HG03521 (cell line): ENCODE results near the gene HOXA10.

ENCODE experiments used
- ATAC-seq: cut with Tn5 transposase; IDR thresholded peaks from one replicate; pipeline ENCODE4 v1.9.1; 2021; ENCODE audit warnings: mild to moderate bottlenecking, moderate library complexity; ENCODE audit not compliant: unreplicated experiment

Gene HOXA10

DNA sequence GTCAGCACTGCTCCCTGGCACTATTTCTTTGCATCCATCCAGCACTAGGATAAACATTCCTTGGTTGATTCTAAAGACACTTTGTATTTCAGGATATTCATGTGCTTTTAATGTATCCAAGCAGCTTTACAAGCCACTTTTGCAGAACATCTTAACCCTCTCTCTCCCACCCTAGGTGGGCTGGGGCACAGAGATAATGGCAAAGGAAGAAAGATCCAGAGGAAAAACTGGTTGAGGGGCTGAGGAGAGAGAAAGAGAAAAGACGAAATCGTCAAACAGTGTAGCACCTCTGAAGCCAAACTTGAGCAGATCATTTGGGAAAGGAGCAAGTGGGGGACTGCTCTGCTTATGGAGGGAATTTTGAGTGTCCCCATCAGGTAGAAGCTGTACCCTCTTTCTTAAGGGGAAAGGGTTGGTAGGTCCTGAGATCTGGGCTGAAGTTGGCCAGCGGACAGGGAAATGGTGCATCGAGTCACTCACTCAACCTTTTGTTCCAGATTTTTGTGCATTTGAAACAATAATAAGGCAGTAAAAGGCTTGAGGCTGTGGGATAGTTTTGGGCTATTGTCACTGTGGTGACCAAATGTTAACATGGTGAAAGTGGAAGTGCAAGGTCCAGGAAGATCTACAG, 30.0 kb upstream of the HOXA10 start:
- no peak for ATAC-seq

DNA sequence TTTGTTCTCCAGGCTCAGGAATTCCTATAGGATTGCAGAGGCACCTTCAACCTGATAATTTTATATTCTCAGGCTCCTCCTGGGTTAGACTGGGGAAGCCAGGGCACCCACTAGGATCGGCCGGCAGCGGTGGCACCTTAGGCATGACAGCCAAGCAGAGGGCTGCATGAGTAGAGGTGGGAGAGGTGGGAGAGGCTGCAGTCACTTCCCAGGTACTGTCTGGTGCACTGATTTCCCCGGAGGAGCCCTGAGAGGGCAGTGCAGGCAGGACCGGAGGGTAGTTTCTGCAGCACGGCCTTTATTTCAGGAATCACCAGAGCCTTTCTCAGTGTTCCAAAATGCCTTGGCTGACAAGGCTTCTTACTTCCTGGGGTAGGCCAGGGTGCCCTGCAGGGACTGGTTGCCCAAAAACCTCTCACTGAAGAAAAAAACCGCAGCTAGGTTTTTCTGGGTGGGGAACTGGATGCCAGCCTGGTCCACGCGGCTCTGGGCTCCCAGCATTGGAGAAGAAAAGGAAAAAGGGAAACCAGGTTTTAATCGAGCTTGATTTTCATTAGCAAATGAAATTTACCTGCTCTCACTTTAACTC, 29.3 kb upstream of the HOXA10 start:
- ATAC-seq: no peak

- no peak for ATAC-seq
Observed at GRCh38 chr7:27202862-27203134, 28.7 kb upstream of the HOXA10 start.

DNA sequence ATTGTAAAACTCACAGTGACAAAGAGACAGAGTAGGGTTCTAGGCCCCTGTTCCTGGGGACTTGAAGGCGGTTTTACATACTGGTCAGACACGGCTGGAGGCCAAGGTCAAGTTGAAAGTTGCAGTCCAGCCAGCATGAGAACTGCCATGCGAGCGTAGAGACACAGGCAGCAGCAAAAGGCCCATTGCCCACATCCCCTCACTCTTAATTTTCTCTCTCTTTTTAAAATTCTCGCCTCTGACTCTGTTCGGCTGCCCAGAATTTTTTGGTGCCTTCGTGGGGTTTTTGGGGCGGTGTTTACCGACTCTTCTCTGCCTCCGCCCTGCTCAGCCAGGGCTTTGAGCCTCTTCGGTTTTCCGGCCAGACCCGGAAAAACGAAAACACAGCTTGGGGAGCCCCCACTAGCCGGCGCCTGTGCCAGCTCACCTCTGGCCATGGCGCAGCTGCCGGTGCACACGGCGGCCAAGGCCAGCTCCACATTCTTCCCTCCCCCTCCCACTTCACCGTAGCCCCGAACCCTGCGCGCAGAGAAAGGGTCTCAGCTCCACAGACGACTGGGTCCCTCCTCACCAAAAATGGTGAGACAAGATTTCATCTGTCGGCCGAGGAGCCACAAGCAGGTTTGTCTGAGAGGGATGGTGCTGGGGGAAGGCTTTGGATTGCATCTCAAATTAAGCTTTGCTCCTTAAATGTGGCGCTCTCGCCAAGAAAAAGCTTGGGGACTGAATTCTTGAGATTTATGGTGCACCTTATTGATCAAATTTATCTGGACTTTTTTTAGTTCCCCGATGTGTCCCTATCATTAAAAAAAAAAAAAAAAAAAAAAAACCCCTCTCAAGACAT, 28.1 kb upstream of the HOXA10 start:
- ATAC-seq: no peak

DNA sequence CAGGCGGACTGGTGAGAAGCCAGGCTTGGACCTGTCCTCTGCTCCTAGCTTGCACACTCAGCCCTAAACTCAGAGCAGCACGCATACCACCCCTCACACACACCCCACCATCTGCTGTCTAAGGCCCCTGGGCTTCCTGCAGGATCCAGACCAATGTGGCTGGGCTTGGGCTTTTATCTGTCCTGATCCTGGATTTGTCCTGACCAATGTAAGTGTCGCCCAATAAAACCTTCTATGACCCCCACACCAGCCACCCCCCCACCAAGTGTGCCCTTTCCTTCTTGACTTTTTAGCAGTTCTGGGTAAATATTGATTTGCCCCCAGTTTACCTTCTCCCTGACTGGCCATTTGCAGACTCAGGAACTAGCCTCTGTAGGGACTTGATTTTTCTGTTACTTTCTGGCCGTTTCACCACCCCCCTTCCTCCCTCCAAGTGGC, 27.5 kb upstream of the HOXA10 start:
- no peak for ATAC-seq

DNA sequence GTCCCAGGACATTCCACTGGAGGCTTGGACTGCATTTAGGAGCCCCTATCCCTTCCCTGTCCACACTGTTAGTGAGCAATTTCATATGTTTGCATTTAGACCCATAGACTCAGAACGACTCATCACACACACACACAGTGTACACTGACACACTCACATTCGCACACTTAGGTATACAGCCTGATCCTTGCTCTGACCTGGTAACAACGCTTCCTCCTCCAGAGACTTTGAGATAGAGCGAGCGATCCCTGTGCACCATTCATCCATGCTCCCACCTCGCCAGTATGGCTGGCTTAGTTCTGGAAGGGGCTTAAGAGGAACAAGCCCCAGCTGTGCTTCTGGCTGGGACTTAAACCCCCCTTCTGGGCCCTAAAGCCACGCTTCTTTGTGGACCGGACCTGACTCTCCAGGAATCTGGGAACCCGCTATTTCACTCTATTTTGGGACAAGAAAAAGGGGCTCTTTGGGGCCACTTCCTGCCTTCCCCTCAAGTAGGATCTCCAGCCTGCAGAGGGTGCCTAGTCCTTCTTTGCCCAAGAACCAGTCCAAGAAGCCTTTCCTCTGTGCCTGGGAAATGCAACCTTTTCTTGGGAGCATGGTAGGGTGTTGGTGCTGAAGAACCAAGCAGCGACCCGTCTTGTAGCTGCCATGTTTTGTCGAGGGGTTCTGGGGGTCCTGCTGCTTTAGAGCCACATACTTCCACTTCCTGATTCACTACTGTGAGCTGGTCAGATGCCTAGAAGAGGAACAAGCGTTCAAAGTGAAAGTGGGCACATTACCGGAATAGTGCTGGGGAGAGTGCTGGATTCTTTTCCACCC, 26.9 kb upstream of the HOXA10 start:
- no peak for ATAC-seq

DNA sequence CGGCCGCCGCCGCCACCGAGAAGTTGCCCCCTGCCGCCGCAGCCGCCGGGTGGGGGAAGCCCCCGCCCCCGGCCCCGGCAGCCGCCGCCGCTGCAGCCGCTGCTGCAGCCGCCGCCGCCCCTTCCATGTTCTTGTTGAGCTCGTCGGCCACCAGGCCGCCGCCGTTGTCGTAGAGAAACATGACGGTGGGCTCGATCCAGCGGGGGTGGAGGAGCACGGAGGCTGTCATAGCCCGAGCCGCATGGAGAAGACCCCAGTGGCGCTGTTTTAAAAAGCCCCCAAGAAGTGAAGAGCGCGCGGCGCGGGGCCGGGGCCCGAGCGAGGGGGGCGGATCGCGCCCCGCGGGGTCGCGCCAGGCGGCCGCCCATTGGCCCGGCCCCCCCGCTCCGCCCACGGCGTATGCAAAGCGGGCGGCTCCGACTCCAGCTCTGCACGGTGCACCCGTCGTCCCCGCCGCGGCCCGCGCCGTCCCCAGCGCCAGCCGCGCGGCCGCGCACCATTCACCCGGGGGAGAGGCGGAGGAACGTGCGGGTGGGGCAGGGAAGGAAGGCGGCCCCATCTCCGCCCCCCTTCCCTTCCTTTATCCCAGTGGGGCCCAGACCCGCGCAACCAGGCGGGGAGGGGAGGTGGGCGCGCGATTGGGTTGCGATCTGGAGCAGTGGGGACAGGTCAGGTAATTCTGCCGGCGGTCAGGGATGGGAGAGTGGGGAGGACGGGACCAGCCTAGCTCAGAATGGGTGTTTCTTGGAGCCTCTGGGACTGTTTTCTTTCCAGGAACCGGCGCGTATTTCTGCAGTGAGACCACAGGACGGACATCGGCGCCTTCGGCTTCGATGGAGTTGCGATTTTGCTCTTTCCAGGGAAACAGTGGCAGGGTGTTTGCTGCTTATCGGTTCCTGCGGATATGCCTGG, 26.0 kb upstream of the HOXA10 start, which contains the start of gene HOXA13:
TSS of gene HOXA13 (minus strand) at position 243 of the 912 bp plus-strand sequence. CDS start at position 229, 14 bp downstream.
- ATAC-seq: peak; percentile 49

GRCh38 chr7:27198871-27199801, 25.0 kb upstream of the HOXA10 start:
- peak; percentile 20 for ATAC-seq

- ATAC-seq: no peak
Observed at GRCh38 chr7:27198138-27198841, 24.2 kb upstream of the HOXA10 start.

- no peak for ATAC-seq
Observed at GRCh38 chr7:27197137-27198042, 23.3 kb upstream of the HOXA10 start.

- ATAC-seq: no peak
Observed at GRCh38 chr7:27196287-27196767, 22.2 kb upstream of the HOXA10 start.

GRCh38 chr7:27194686-27195379, 20.7 kb upstream of the HOXA10 start:
- ATAC-seq: no peak

- ATAC-seq: no peak
Observed at GRCh38 chr7:27194002-27194352, 19.9 kb upstream of the HOXA10 start.

DNA sequence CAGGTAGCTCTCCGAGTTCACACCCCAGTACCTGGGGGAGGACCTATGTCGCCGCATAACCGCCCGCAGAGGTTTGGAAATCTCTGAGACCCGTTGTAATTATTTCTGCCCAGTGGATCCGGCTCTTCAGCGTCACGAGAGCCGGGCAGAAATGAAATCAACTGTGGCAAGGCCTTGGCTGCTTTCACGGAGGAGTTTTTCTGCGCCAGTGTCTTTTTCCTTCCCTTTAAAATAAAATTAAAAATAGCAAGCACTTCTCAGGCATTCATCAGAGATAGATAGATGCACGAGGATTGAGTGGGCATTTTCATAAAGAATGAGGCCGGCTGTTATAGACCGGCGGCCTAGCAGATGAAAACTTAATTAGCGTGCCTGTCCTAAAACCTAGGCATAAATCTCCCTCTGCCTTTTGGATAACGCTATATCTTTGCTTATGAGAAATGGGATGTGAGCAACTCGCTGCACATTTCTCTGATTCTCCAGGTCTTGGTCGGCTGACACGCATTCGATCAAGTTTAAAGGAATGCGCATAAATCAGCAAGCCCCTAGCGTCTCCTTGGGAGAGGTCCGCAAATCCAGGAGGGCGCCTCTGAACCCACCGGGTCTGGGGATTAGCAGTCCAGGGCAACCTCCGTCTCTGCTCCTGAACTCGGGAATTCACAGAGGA, 19.3 kb upstream of the HOXA10 start:
- no peak for ATAC-seq

- ATAC-seq: no peak
Observed at GRCh38 chr7:27192546-27193334, 18.6 kb upstream of the HOXA10 start.
